PC-9 (cell line): Measurements from ENCODE around the gene ARFGEF3. TPM values are rescaled to one million over a fixed set of nuclear protein-coding genes. Genes with fewer than 3 reads are reported as not detected.

ENCODE experiments used
- BruUV-seq: library from RNA; stranded (reverse); fragments of 400-500 nt; replicated peaks from 2 replicates; lab custom pipeline; 2021; lab: Mats Ljungman, UMichigan
- CTCF ChIA-PET: fragments of 300-600 bp; sonication (Branson Sonifier 250); formaldehyde crosslinking; loops from one replicate; lab custom pipeline; 2022; ENCODE audit warnings: antibody characterized with exemption; lab: Charles Lee
- POLR2A ChIA-PET: fragments of 300-600 bp; sonication (Branson Sonifier 250); formaldehyde crosslinking; loops from one replicate; lab custom pipeline; 2022; ENCODE audit warnings: antibody characterized with exemption; ENCODE audit not compliant: unreplicated experiment; lab: Charles Lee
- DNase-seq, 2 experiments: peaks; one replicate each; pipeline versions ENCODE4 v3.0.0 to v3.0.0-alpha.2; 2015 to 2022; ENCODE audit warnings: mixed read lengths in 1 of 2
- H2AFZ ChIP-seq: fragments of 200-600 bp; sonication (generic); 2 replicates; pipeline ENCODE4 v1.8.1; 2017; ENCODE audit warnings: antibody characterized with exemption
- H3F3A ChIP-seq: fragments of 200-600 bp; sonication (generic); 2 replicates; pipeline ENCODE4 v1.8.1; 2017; ENCODE audit warnings: antibody characterized with exemption, mild to moderate bottlenecking, low read depth; ENCODE audit not compliant: insufficient read depth
- H3K27ac ChIP-seq: fragments of 200-600 bp; sonication (generic); 2 replicates; pipeline ENCODE4 v1.6.1; 2016; ENCODE audit warnings: mixed run types
- H3K27me3 ChIP-seq: fragments of 200-600 bp; sonication (generic); 2 replicates; pipeline ENCODE4 v1.6.1; 2016; ENCODE audit warnings: low read depth, mixed run types; ENCODE audit not compliant: insufficient read depth
- H3K36me3 ChIP-seq: fragments of 200-600 bp; sonication (generic); 2 replicates; pipeline ENCODE4 v1.6.1; 2016; ENCODE audit warnings: low read depth, mixed run types
- H3K4me1 ChIP-seq: fragments of 200-600 bp; sonication (generic); replicated peaks from 2 replicates; pipeline ENCODE4 v1.6.1; 2016; ENCODE audit warnings: mixed run types; ENCODE audit not compliant: insufficient read depth
- H3K4me2 ChIP-seq: fragments of 200-600 bp; sonication (generic); 2 replicates; pipeline ENCODE4 v1.6.1; 2017; ENCODE audit warnings: mixed run types
- H3K4me3 ChIP-seq: fragments of 200-600 bp; sonication (generic); 2 replicates; pipeline ENCODE4 v1.6.1; 2016; ENCODE audit warnings: mixed run types
- H3K79me2 ChIP-seq: fragments of 200-600 bp; sonication (generic); 2 replicates; pipeline ENCODE4 v1.6.1; 2017; ENCODE audit warnings: low read depth, mixed run types
- H3K9me2 ChIP-seq: fragments of 200-600 bp; sonication (generic); 2 replicates; pipeline ENCODE4 v1.8.1; 2017; ENCODE audit warnings: mild to moderate bottlenecking; ENCODE audit not compliant: insufficient read depth
- H3K9me3 ChIP-seq: fragments of 200-600 bp; sonication (generic); 2 replicates; pipeline ENCODE4 v1.8.1; 2016; ENCODE audit warnings: low read depth; ENCODE audit not compliant: insufficient read depth
- H4K20me1 ChIP-seq: fragments of 200-600 bp; sonication (generic); 2 replicates; pipeline ENCODE4 v1.8.1; 2017; ENCODE audit not compliant: insufficient read depth
- CTCF ChIP-seq: fragments of 200-600 bp; sonication (generic); conservative IDR thresholded peaks from 2 replicates; pipeline ENCODE4 v1.6.1; 2017; ENCODE audit warnings: mixed run types, antibody characterized with exemption, mild to moderate bottlenecking, moderate library complexity
- EZH2 ChIP-seq: fragments of 200-600 bp; sonication (generic); IDR thresholded peaks from 2 replicates; pipeline ENCODE4 v1.8.0; 2017; ENCODE audit warnings: antibody characterized with exemption, low read depth
- intact Hi-C: fragments of 100-400 bp; cut with micrococcal nuclease; formaldehyde crosslinking; loops from one replicate; pipeline ENCODE4 v1.10.0; 2022; ENCODE audit not compliant: unreplicated experiment
- total RNA-seq: library from RNA; stranded (reverse); gene quantifications from 2 replicates; pipeline ENCODE4 v1.2.3, GENCODE V29; 2021

Gene ARFGEF3
- total RNA-seq, 1 experiment from 2014 or later: 9.9 TPM

- Histone ChIP-seq H3F3A (no peaks in the 10 kb centered on the region), H3K79me2 (no peaks in the 10 kb centered on the region), H2AFZ (peak overlapping the region; percentile 34; the same call in 1 of the 2 replicates), H3K4me2 (no peak overlapping the region), H3K4me3 (no peak overlapping the region), H3K27ac (no peak overlapping the region), H3K9me3 (no peaks in the 10 kb centered on the region), H3K27me3 (no peaks in the 10 kb centered on the region), H3K36me3 (no peaks in the 10 kb centered on the region), H4K20me1 (no peaks in the 10 kb centered on the region), H3K9me2 (no peaks in the 10 kb centered on the region), H3K4me1 (peaks cover 7% of the 10 kb centered on the region)
- no peak for TF ChIP-seq EZH2
- TF ChIP-seq CTCF: no peak
- intact Hi-C loops: no loop called here
- BruUV-seq: no TSS peak
- no peak for DNase-seq
- ChIA-PET POLR2A (no interaction called here), CTCF (interaction anchor here (0.7 kb wide), 1 partner anchor 281 kb away, joined by 3 read pairs; no protein-coding TSS in a partner anchor)
These were observed 227.8 kb downstream of the ARFGEF3 start for GRCh38 chr6:138389551-138389950.

Other genes with a start within 250 kb of the ARFGEF3 start
- gene PERP, start 54.5 kb upstream of the ARFGEF3 start, total RNA-seq: 79.2 and 93.0 TPM in 2 replicates
- gene PBOV1, start 56.6 kb downstream of the ARFGEF3 start, total RNA-seq: not detected in 2 replicates
- gene SMIM28, start 216.0 kb downstream of the ARFGEF3 start, total RNA-seq: not detected in 2 replicates
- gene HEBP2, start 242.3 kb downstream of the ARFGEF3 start, total RNA-seq: 41.0 and 55.0 TPM in 2 replicates